HL-60 (cell line): ENCODE measurements around the gene NR2F1-AS1.

Experiments used
- GABPA ChIP-seq: IDR thresholded peaks from 2 replicates; pipeline ENCODE4 v1.6.1; 2012; ENCODE audit warnings: low read depth
- POLR2AphosphoS5 ChIP-seq: IDR thresholded peaks from 2 replicates; pipeline ENCODE4 v1.6.1; 2012; ENCODE audit warnings: low read depth
- REST ChIP-seq: IDR thresholded peaks from 2 replicates; pipeline ENCODE4 v1.6.1; 2012; ENCODE audit warnings: low read depth; ENCODE audit not compliant: insufficient replicate concordance
- SPI1 ChIP-seq: IDR thresholded peaks from 2 replicates; pipeline ENCODE4 v1.6.1; 2012; ENCODE audit warnings: low read depth, mild to moderate bottlenecking, borderline replicate concordance
- TF ChIP-seq, protein P1 (sequence below): IDR thresholded peaks from one replicate; pipeline ENCODE4 v1.5.1; 2011; ENCODE audit warnings: low read length, control low read depth, inconsistent platforms; ENCODE audit not compliant: insufficient read depth

DNA sequence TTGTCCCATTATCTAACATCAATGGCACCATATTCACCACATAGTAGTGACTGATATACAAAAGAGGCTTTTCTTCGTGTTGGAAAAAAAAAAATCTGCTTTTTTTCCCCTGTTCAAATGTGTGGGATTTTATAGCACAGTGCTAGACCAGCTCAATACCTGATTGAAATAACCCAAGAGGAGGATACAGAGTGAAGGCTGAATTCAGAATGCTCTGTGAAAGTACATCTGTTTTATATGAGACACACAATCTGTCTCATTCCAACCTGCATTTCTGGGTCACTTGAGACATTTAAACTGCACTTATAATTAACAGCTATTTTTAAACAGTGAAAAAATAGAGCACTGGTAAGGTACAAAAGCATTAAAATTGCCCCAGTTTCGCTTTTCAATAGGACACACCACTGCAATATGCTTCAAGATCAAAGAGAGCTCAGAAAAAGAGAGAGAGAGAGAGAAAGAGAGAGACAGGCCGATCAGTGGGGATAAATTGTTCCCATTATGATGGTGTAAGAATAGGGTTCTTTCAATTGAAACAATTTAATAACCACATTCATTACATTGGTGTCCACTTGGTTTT, 179.3 kb downstream of the NR2F1-AS1 start:
- TF ChIP-seq, protein P1, sequence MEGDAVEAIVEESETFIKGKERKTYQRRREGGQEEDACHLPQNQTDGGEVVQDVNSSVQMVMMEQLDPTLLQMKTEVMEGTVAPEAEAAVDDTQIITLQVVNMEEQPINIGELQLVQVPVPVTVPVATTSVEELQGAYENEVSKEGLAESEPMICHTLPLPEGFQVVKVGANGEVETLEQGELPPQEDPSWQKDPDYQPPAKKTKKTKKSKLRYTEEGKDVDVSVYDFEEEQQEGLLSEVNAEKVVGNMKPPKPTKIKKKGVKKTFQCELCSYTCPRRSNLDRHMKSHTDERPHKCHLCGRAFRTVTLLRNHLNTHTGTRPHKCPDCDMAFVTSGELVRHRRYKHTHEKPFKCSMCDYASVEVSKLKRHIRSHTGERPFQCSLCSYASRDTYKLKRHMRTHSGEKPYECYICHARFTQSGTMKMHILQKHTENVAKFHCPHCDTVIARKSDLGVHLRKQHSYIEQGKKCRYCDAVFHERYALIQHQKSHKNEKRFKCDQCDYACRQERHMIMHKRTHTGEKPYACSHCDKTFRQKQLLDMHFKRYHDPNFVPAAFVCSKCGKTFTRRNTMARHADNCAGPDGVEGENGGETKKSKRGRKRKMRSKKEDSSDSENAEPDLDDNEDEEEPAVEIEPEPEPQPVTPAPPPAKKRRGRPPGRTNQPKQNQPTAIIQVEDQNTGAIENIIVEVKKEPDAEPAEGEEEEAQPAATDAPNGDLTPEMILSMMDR = no peak
- TF ChIP-seq REST = no peak
- no peak for TF ChIP-seq POLR2AphosphoS5
- no peak for TF ChIP-seq SPI1
- no peak for TF ChIP-seq GABPA
